GM19238 (cell line): ENCODE results near the gene FLNA.
"Not testable (repeated sequence)": the region's sequence is repeated elsewhere in the genome, so short reads cannot be mapped to it uniquely, and the experiment has no call there.

Experiments used
- DNase-seq: peaks from one replicate; pipeline ENCODE4 v3.0.0; 2011; ENCODE audit warnings: low spot score; ENCODE audit not compliant: insufficient read length

FLNA gene

DNA sequence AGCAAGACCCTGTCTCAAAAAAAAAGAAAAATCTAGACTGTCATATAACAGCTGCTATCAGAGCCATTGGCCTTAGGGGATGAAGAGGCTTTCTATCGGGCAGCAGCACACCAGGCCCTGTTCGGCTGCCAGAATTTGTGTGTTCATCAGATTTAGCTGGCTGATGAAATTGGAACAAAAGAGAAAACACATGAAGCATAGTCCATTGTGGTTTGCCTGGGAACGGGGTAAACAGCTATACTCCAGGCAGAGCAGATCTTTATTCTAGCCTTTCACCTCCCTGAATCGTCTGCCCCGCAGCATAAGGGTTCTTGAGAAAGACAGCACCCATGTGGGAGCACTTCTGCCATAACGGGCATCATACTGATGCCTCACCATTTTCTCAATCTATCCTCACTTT, 67.2 kb downstream of the FLNA start:
- no peak for DNase-seq

DNA sequence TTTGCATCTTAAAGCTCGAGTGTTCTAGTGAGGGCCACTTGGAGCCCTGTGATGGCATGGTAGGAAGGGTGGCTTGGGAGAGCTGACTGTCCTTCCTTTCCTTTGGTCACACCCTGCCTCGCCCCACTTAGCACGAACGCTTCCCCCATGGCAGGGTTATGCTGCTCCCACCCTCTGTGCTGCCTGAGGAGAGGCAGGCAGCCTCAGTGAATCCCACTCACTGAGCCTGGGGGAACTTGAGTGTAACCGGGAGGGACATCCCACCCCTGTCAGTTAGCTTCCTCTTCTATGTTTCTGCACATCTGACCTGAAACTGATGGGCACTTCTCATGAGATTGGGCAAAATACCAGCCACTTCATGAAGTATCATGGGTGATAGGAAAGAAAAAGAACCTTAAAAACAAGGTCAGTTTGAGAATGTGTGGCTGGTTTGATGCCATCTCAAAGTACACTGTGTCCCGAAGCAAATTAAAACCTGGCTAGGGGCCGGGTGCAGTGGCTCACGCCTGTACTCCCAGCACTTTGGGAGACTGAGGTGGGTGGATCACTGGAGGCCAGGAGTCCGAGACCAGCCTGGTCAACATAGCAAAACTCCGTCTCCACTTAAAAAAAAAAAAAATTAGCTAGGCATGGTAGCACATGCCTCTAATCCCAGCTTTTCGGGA, 68.8 kb downstream of the FLNA start:
- DNase-seq = no peak

DNA sequence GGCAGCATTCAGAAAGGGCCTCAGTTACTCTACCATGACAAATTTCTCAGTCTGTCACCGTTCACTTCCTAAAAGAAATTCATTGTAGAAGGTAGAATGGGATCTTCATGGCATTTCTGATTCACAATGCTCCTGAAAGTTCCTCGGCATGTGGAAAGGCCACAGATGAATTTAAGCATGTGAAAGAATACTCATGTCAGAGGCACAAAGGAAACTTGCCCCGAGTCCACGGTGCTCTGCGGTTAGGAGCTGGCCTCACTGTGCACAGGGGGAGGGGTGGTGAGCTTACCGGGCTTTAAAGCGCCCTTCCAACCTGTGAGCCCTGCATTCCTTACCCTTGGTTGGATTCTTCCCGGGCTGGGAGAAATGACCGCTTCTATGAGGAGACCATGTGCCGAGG, 69.6 kb downstream of the FLNA start:
- no peak for DNase-seq

DNA sequence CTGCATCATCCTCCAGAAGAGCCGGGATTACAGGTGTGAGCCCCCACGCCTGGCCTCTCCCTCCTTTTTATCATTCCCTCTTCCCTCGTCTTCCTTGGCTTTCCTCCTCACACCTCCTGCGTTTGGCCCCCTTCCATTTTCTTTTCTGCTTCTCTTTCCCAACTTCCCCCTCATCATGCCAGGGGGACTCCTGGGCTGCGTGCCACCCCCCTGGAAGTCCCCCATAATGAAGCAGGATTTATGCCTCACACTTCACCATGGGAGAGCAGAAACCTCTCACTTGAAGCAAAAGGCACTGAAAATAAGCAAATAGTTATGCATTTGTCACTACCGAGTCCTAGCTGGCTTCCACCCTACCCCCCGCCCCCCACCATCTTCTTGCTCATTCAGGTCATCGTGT, 71.0 kb downstream of the FLNA start:
- no peak for DNase-seq

DNA sequence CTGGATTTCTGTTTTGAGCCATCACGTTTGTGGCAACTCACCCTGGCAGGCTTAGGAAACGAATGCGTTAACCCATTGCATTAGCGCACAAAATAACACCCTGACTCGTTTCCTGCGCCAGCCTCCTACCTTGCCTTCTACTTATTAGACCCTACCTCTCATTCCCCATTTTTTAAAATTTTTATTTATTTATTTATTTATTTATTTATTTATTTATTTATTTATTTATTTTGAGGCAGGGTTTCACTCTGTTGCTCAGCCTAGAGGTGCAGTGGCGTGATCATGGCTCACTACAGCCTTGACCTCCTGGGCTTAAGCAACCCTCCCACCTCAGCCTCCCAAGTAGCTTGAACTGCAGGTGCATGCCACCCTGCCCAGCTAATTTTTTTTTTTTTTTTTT, 71.4 kb downstream of the FLNA start:
- DNase-seq = not testable (repeated sequence)

DNA sequence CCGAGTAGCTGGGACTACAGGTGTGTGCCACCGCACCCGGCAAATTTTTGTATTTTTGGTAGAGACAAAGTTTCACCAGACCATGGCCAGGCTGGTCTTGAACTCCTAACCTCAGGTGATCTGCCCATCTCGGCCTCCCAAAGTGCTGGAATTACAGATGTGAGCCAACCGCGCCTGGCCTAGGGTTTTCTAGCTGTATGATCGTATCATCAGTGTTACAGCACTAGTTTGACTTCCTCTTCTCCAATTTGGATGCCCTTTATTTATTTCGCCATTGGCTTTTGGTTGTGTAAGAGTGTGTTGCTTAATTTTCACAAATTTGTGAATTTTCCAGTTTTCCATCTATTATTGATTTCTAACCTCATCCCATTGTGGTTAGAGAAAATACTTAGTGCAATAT, 73.6 kb downstream of the FLNA start:
- DNase-seq = no peak
